Fibroblast of gingiva (primary cell): ENCODE data around the gene RBMS3.
A peak's percentile ranks its signal among the peaks of the same experiment; 100 is the strongest.
"Not testable (repeated sequence)": the region's sequence is repeated elsewhere in the genome, so short reads cannot be mapped to it uniquely, and the experiment has no call there.

Experiments used
- DNase-seq: peaks from one replicate; pipeline ENCODE4 v3.0.0-alpha.2; 2011; ENCODE audit warnings: low read depth

Gene RBMS3

GRCh38 chr3:29789686-29790085 lies 508.8 kb downstream of the RBMS3 start:
- DNase-seq, result peak; percentile 18

- DNase-seq, result no peak
Measured at GRCh38 chr3:29796808-29797207, 515.9 kb downstream of the RBMS3 start.

GRCh38 chr3:29802057-29802456 lies 521.2 kb downstream of the RBMS3 start:
- DNase-seq, result no peak

GRCh38 chr3:29804044-29804443 lies 523.2 kb downstream of the RBMS3 start:
- no peak for DNase-seq

GRCh38 chr3:29805757-29806156 lies 524.9 kb downstream of the RBMS3 start:
- peak; percentile 4 for DNase-seq

- not testable (repeated sequence) for DNase-seq
Measured at GRCh38 chr3:29808324-29808723, 527.5 kb downstream of the RBMS3 start.

- peak; percentile 12 for DNase-seq
Measured at GRCh38 chr3:29822071-29822470, 541.2 kb downstream of the RBMS3 start.

- DNase-seq, result no peak
Measured at GRCh38 chr3:29823233-29823632, 542.4 kb downstream of the RBMS3 start.

GRCh38 chr3:29826712-29827111 lies 545.8 kb downstream of the RBMS3 start:
- DNase-seq, result no peak

GRCh38 chr3:29827756-29828155 lies 546.9 kb downstream of the RBMS3 start:
- DNase-seq, result no peak

- DNase-seq, result no peak
Measured at GRCh38 chr3:29829340-29829739, 548.5 kb downstream of the RBMS3 start.

- DNase-seq, result no peak
Measured at GRCh38 chr3:29850641-29851040, 569.8 kb downstream of the RBMS3 start.

- no peak for DNase-seq
Measured at GRCh38 chr3:29852767-29853166, 571.9 kb downstream of the RBMS3 start.

- no peak for DNase-seq
Measured at GRCh38 chr3:29853841-29854397, 573.0 kb downstream of the RBMS3 start.

- no peak for DNase-seq
Measured at GRCh38 chr3:29854821-29855220, 574.0 kb downstream of the RBMS3 start.

- DNase-seq, result no peak
Measured at GRCh38 chr3:29859726-29860270, 578.9 kb downstream of the RBMS3 start.

- DNase-seq, result no peak
Measured at GRCh38 chr3:29864809-29865208, 583.9 kb downstream of the RBMS3 start.

GRCh38 chr3:29868543-29869101 lies 587.8 kb downstream of the RBMS3 start:
- no peak for DNase-seq

GRCh38 chr3:29870136-29870535 lies 589.3 kb downstream of the RBMS3 start:
- no peak for DNase-seq

- DNase-seq, result no peak
Measured at GRCh38 chr3:29871087-29871486, 590.2 kb downstream of the RBMS3 start.

- no peak for DNase-seq
Measured at GRCh38 chr3:29880809-29881208, 599.9 kb downstream of the RBMS3 start.

GRCh38 chr3:29887451-29887850 lies 606.6 kb downstream of the RBMS3 start:
- no peak for DNase-seq

GRCh38 chr3:29889215-29889614 lies 608.3 kb downstream of the RBMS3 start:
- DNase-seq, result peak; percentile 58

GRCh38 chr3:29890801-29891200 lies 609.9 kb downstream of the RBMS3 start:
- DNase-seq, result no peak
